Uterus (tissue), 4 donors: ENCODE data around the gene TAF6. TPM values are rescaled to one million over a fixed set of nuclear protein-coding genes. Genes with fewer than 3 reads are reported as not detected.

Experiments
- DNase-seq, 2 donors: peaks; one replicate each; pipeline ENCODE4 v3.0.0-alpha.2; 2019 to 2020
- H3K27ac ChIP-seq, 2 donors: fragments of 200-600 bp; sonication (generic); 1 replicate in 1 of 2; 2 replicates in 1 of 2; pipeline ENCODE4 v1.5.1; 2016 to 2018
- H3K27me3 ChIP-seq, 2 donors: fragments of 200-600 bp; sonication (generic); one replicate each; pipeline ENCODE4 v1.5.1; 2018 to 2019; ENCODE audit warnings: control low read depth in 1 of 2
- H3K36me3 ChIP-seq, 2 donors: fragments of 200-600 bp; sonication (generic); one replicate each; pipeline ENCODE4 v1.5.1; 2019; ENCODE audit warnings: control low read depth in 1 of 2
- H3K4me1 ChIP-seq, 2 donors: fragments of 200-600 bp; sonication (generic); one replicate each; pipeline ENCODE4 v1.5.1; 2018 to 2019; ENCODE audit warnings: control low read depth in 1 of 2
- H3K4me3 ChIP-seq, 2 donors: fragments of 200-600 bp; sonication (generic); 1 replicate in 1 of 2; 2 replicates in 1 of 2; pipeline ENCODE4 v1.5.1; 2018 to 2019; ENCODE audit warnings: mild to moderate bottlenecking in 1 of 2
- H3K9me3 ChIP-seq, 2 donors: fragments of 200-600 bp; sonication (generic); one replicate each; pipeline ENCODE4 v1.5.1; 2019; ENCODE audit warnings: control low read depth in 1 of 2
- CTCF ChIP-seq, 4 experiments: fragments of 200-600 bp in 2 of 4; fragments of 450-650 bp in 2 of 4; sonication (generic) in 2 of 4; IDR thresholded peaks; one replicate each; pipeline ENCODE4 v1.5.1; 2016 to 2019; ENCODE audit warnings: antibody characterized with exemption in 4 of 4, mild to moderate bottlenecking in 2 of 4, moderate library complexity in 1 of 4
- POLR2A ChIP-seq, 2 donors: fragments of 450-650 bp; IDR thresholded peaks; one replicate each; pipeline ENCODE4 v1.6.1; 2016; ENCODE audit warnings: antibody characterized with exemption in 2 of 2, mild to moderate bottlenecking in 1 of 2, moderate library complexity in 1 of 2
- intact Hi-C: fragments of 100-400 bp; cut with DNase I; formaldehyde crosslinking; loops from one replicate; pipeline ENCODE4 v1.15.1; 2023; ENCODE audit warnings: low total_unique reads
- microRNA counts, 2 donors: library from miRNA; unstranded; fragments of <30 nt; microRNA quantifications; one replicate each; lab custom pipeline; 2016 to 2017
- microRNA-seq: library from miRNA; unstranded; fragments of <30 nt; microRNA quantifications from one replicate; pipeline ENCODE4, GENCODE V29; 2016; ENCODE audit warnings: borderline microRNAs expressed, borderline replicate concordance
- small RNA-seq: library from RNA; depleted of rRNA; stranded (forward); fragments of <200 nt; gene quantifications from one replicate; pipeline ENCODE3, GENCODE V24; 2016
- total RNA-seq, 4 donors: library from RNA; depleted of rRNA in 3 of 4; stranded (reverse); fragments of >200 nt in 3 of 4; gene quantifications; one replicate each; pipeline versions ENCODE4 v1.1.0 to v1.2.4, GENCODE V29; 2014 to 2023
- donor health status: DM: yes; HTN: yes; CAD: no.

TAF6 gene
- total RNA-seq, 4 donors from 2014 or later: 23.5 to 68.9 (median 67.7) TPM

- no peaks in the 10 kb centered on the region for H3K9me3 ChIP-seq
- no peak overlapping the region for H3K4me3 ChIP-seq
- TF ChIP-seq POLR2A (IDR thresholded peaks at IDR 0.05): no peak
- TF ChIP-seq CTCF (IDR thresholded peaks at IDR 0.05): no peak
- DNase-seq: no peak
- intact Hi-C loops: no loop called here
- no peaks in the 10 kb centered on the region for H3K27me3 ChIP-seq
- no peaks in the 10 kb centered on the region for H3K36me3 ChIP-seq
- H3K27ac ChIP-seq: no peak overlapping the region
- H3K4me1 ChIP-seq: peaks cover 0 to 3% of the 10 kb centered on the region in 2 donors
Measured at GRCh38 chr7:100064162-100064561, 55.0 kb downstream of the TAF6 start.

GRCh38 chr7:100063376-100063775 lies 55.8 kb downstream of the TAF6 start:
- DNase-seq: no peak
- Histone ChIP-seq H3K4me3 (no peak overlapping the region), H3K4me1 (peaks cover 0 to 3% of the 10 kb centered on the region in 2 donors), H3K9me3 (no peaks in the 10 kb centered on the region), H3K36me3 (no peaks in the 10 kb centered on the region), H3K27ac (no peak overlapping the region), H3K27me3 (no peaks in the 10 kb centered on the region)
- intact Hi-C loops: no loop called here
- TF ChIP-seq POLR2A (IDR thresholded peaks at IDR 0.05): no peak
- no peak for TF ChIP-seq CTCF (IDR thresholded peaks at IDR 0.05)

GRCh38 chr7:100061518-100062193 lies 57.5 kb downstream of the TAF6 start:
- H3K4me3 ChIP-seq: no peak overlapping the region
- no peak for TF ChIP-seq POLR2A (IDR thresholded peaks at IDR 0.05)
- TF ChIP-seq CTCF (IDR thresholded peaks at IDR 0.05): no peak
- intact Hi-C loops: no loop called here
- H3K27ac ChIP-seq: no peak overlapping the region
- H3K9me3 ChIP-seq: no peaks in the 10 kb centered on the region
- H3K4me1 ChIP-seq: peaks cover 0 to 3% of the 10 kb centered on the region in 2 donors
- no peaks in the 10 kb centered on the region for H3K36me3 ChIP-seq
- H3K27me3 ChIP-seq: no peaks in the 10 kb centered on the region
- DNase-seq: no peak

GRCh38 chr7:100059251-100059739 lies 59.9 kb downstream of the TAF6 start:
- Histone ChIP-seq H3K27ac (no peak overlapping the region), H3K4me3 (no peak overlapping the region), H3K27me3 (no peaks in the 10 kb centered on the region), H3K4me1 (no peaks in the 10 kb centered on the region), H3K36me3 (no peaks in the 10 kb centered on the region), H3K9me3 (no peaks in the 10 kb centered on the region)
- DNase-seq: no peak
- TF ChIP-seq CTCF (IDR thresholded peaks at IDR 0.05) (no peak), POLR2A (IDR thresholded peaks at IDR 0.05) (no peak)
- intact Hi-C loops: no loop called here

MicroRNAs within 50 kb of the gene (microRNA counts, 767-probe panel; counts per million panel counts)
- microRNA hsa-miR-106b-5p (lab: Ali Mortazavi, UCI): 4,873 to 5,524 counts per million in 2 donors
- microRNA hsa-miR-25-3p (lab: Ali Mortazavi, UCI): 6,719 to 8,131 counts per million in 2 donors
- 5,809 to 7,005 counts per million in 2 donors for microRNA hsa-miR-93-5p (lab: Ali Mortazavi, UCI)

Small RNAs within 50 kb of the gene (microRNA-seq; reads per million reads assigned to microRNA genes)
- 727 reads per million, percentile 78 among the genes with 10 or more reads in this experiment for gene MIR106B
- 439 reads per million, percentile 73 among the genes with 10 or more reads in this experiment for gene MIR25
- gene MIR4658: not detected
- 1,466 reads per million, percentile 83 among the genes with 10 or more reads in this experiment for gene MIR93

Small RNAs within 50 kb of the gene (small RNA-seq; reads per million reads assigned to genes)
- gene MIR106B (7.0 reads per million, percentile 88 among the genes with 10 or more reads in this experiment), gene MIR25 (213 reads per million, percentile 95 among the genes with 10 or more reads in this experiment), gene MIR93 (12.2 reads per million, percentile 90 among the genes with 10 or more reads in this experiment)

Other genes with a start within 250 kb of the TAF6 start
- gene OR2AE1, start 242.3 kb downstream of the TAF6 start, total RNA-seq: not detected
- gene TRIM4, start 199.8 kb downstream of the TAF6 start, total RNA-seq: 10 to 100 TPM; 22.6 to 51.7 (median 44.3) TPM
- under 1 TPM in 1 of 4 donors, not detected in 3; 0.79 TPM for gene GJC3, start 189.7 kb downstream of the TAF6 start, total RNA-seq
- gene AZGP1, start 143.3 kb downstream of the TAF6 start, total RNA-seq: not detected
- 10 to 100 TPM; 20.9 to 96.7 (median 53.6) TPM for gene ZKSCAN1, start 103.8 kb downstream of the TAF6 start, total RNA-seq
- 10 to 100 TPM in 3 of 4 donors, 1 to 10 TPM in 1; 5.0 to 28.9 (median 17.0) TPM for gene ZSCAN21, start 69.6 kb downstream of the TAF6 start, total RNA-seq
- gene ZNF3, start 37.6 kb downstream of the TAF6 start, total RNA-seq: 10 to 100 TPM; 10.9 to 69.4 (median 50.3) TPM
- gene COPS6, start 30.4 kb downstream of the TAF6 start, total RNA-seq: 100 to 1,000 TPM in 1 of 4 donors, 10 to 100 TPM in 3; 31.8 to 110 (median 53.1) TPM
- gene MCM7, start 18.0 kb downstream of the TAF6 start, total RNA-seq: 10 to 100 TPM; 18.7 to 74.8 (median 43.3) TPM
- gene AP4M1, start 17.7 kb downstream of the TAF6 start, total RNA-seq: 10 to 100 TPM in 3 of 4 donors, 1 to 10 TPM in 1; 5.0 to 52.0 (median 33.6) TPM
- 10 to 100 TPM in 2 of 4 donors, 1 to 10 TPM in 1, not detected in 1; 3.3 to 53.6 (median 24.7) TPM for gene CNPY4, start 276 bp upstream of the TAF6 start, total RNA-seq
- 10 to 100 TPM in 1 of 4 donors, 1 to 10 TPM in 3; 1.3 to 12.4 (median 4.6) TPM for gene MBLAC1, start 7.6 kb upstream of the TAF6 start, total RNA-seq
- gene LAMTOR4, start 29.6 kb upstream of the TAF6 start, total RNA-seq: 100 to 1,000 TPM in 3 of 4 donors, 10 to 100 TPM in 1; 53.3 to 197 (median 115) TPM
- 10 to 100 TPM in 1 of 4 donors, 1 to 10 TPM in 3; 2.8 to 22.3 (median 5.7) TPM for gene TRAPPC14, start 39.4 kb upstream of the TAF6 start, total RNA-seq
- gene GAL3ST4, start 49.3 kb upstream of the TAF6 start, total RNA-seq: 10 to 100 TPM in 1 of 4 donors, 1 to 10 TPM in 1, under 1 TPM in 1, not detected in 1; 0.51 to 12.1 (median 7.5) TPM
- gene GPC2, start 58.0 kb upstream of the TAF6 start, total RNA-seq: 1 to 10 TPM in 2 of 4 donors, under 1 TPM in 1, not detected in 1; under 0.01 to 9.3 (median 4.5) TPM
- gene STAG3, start 58.6 kb upstream of the TAF6 start, total RNA-seq: 1 to 10 TPM in 1 of 4 donors, under 1 TPM in 1, not detected in 2; 0.49 to 2.5 TPM
- under 1 TPM in 1 of 4 donors, not detected in 3; 0.21 TPM for gene PVRIG, start 100.6 kb upstream of the TAF6 start, total RNA-seq
- gene SPDYE3, start 188.3 kb upstream of the TAF6 start, total RNA-seq: not detected
- 10 to 100 TPM; 13.4 to 66.1 (median 56.3) TPM for gene PILRB, start 238.8 kb upstream of the TAF6 start, total RNA-seq